Heart right ventricle (tissue), 16 donors: ENCODE results near the gene PRKAR2B. TPM values are rescaled to one million over a fixed set of nuclear protein-coding genes. Genes with fewer than 3 reads are reported as not detected.

ENCODE experiments used
- ATAC-seq, 8 donors: fragments of 200-7000 bp; cut with Tn5 transposase; one replicate each; pipeline ENCODE4 v1.9.1; 2020; ENCODE audit warnings: mild to moderate bottlenecking in 8 of 8, moderate library complexity in 8 of 8, moderate number of reproducible peaks in 1 of 8
- DNase-seq, 2 donors: peaks; one replicate each; pipeline ENCODE4 v3.0.0-alpha.2; 2020
- H3K27ac ChIP-seq, 10 donors: fragments of 200-600 bp; sonication (generic) in 2 of 10; one replicate each; pipeline versions ENCODE4 v1.5.0 to v1.8.0; 2020 to 2022; ENCODE audit warnings: mild to moderate bottlenecking in 3 of 10
- H3K27me3 ChIP-seq, 7 donors: fragments of 200-600 bp; one replicate each; pipeline ENCODE4 v1.8.0; 2021 to 2022; ENCODE audit warnings: mild to moderate bottlenecking in 2 of 7
- H3K36me3 ChIP-seq, 9 donors: fragments of 200-600 bp; sonication (generic) in 1 of 9; one replicate each; pipeline versions ENCODE4 v1.5.0 to v1.8.0; 2020 to 2022; ENCODE audit warnings: mild to moderate bottlenecking in 2 of 9
- H3K4me1 ChIP-seq, 9 donors: fragments of 200-600 bp; sonication (generic) in 1 of 9; one replicate each; pipeline versions ENCODE4 v1.5.0 to v1.8.0; 2020 to 2022; ENCODE audit warnings: mild to moderate bottlenecking in 4 of 9
- H3K4me3 ChIP-seq, 10 donors: fragments of 200-600 bp; sonication (generic) in 2 of 10; one replicate each; pipeline versions ENCODE4 v1.5.0 to v1.8.0; 2020 to 2022; ENCODE audit warnings: mild to moderate bottlenecking in 7 of 10, moderate library complexity in 2 of 10
- H3K9me3 ChIP-seq, 11 donors: fragments of 200-600 bp in 10 of 11; sonication (generic) in 2 of 11; one replicate each; pipeline versions ENCODE4 v1.5.0 to v1.8.0; 2013 to 2022; ENCODE audit warnings: mild to moderate bottlenecking in 2 of 11, control low read depth in 1 of 11, moderate library complexity in 1 of 11
- CTCF ChIP-seq, 9 donors: fragments of 200-600 bp; sonication (generic) in 2 of 9; IDR thresholded peaks; one replicate each; pipeline versions ENCODE4 v1.5.0 to v1.8.0; 2021 to 2022; ENCODE audit warnings: antibody characterized with exemption in 9 of 9, mild to moderate bottlenecking in 5 of 9, moderate library complexity in 1 of 9
- WGBS, 2 donors: extraction: QIAGEN DNeasy Blood & Tissue Kit; methylation state at CpG; one replicate each; pipeline ENCODE4 v1.1.7; 2013; ENCODE audit warnings: inconsistent platforms in 1 of 2; 5-methylcytosine and 5-hydroxymethylcytosine counted together
- intact Hi-C, 10 donors: fragments of 100-400 bp; cut with DNase I; formaldehyde crosslinking; loops; one replicate each; pipeline versions ENCODE4 v1.11.1 to v1.14.2; 2022
- polyA plus RNA-seq, 2 donors: library from polyadenylated mRNA; stranded (reverse); fragments of 200-250 nt; gene quantifications; one replicate each; pipeline ENCODE4 v1.2.3, GENCODE V29; 2013
- total RNA-seq, 10 donors: library from RNA; stranded (reverse); fragmentation: NEBNext Ultra II Directional in 3 of 10; extraction: Animal tissue kit (Norgen Biotek cat#: 25700) in 3 of 10; gene quantifications; one replicate each; pipeline versions ENCODE4 v1.2.1 to v1.2.4, GENCODE V29; 2021 to 2023
- donor health status: Arrhythmogenic right ventricular cardiomyopathy.
- donor health status: ischemic (EF 13 %, LVEDD 7.1; RV severe dilation, severe dysfunction).
- donor health status: healthy with polysubstance abuse.
- donor health status: DM: no; HTN: yes; CAD: no.
- donor health status: DM: no; HTN: no; CAD: no.
- donor health status: ischemic (EF 25% LVEDD 6.9; RV normal size, moderate dysfunction).
- donor health status: ischemic (EF 25% LVEDD 5.7; RV mildly dilated, moderate dysfunction).
- donor health status: healthy.
- donor health status: DM: yes; HTN: yes; CAD: no.
- donor health status: Ischemic cardiomyopathy.
- donor health status: ischemic (EF 35%, LVEDD 5.7; RV mildly dilated, moderate dysfunction).
- donor health status: nonischemic (EF 11% LVEDD 7.7; RV severe dilation, severe dysfunction).
- donor health status: DM: yes; HTN: yes; CAD: no.
- donor health status: PGD.
- donor health status: ischemic (EF 29% LVEDD 5.4; RV normal size, mild dysfunction).
- donor health status: nonischemic (EF 23%, LVEDD 6.1; RV moderate dilation, normal function).

Gene PRKAR2B
- total and polyA plus RNA-seq, 12 donors: 5.4 to 42.5 (median 24.6) TPM

- ATAC-seq (peak in 6 of 8 donors; percentile 38 to 79 (median 66)), DNase-seq (no peak)
- intact Hi-C loops: loop anchor here in 6 of 10 donors (2.0 to 10.0 kb wide), 8 partner anchors 103 to 483 kb away; partner anchors contain the start of genes CCDC71L (in 1 of the 6) and PRKAR2B (in 1 of the 6)
- 33 to 39% methylated on average over 3 of the region's 3 CpGs for WGBS, 2 donors
- no peaks in the 10 kb centered on the region for H3K9me3 ChIP-seq
- H3K27me3 ChIP-seq: no peaks in the 10 kb centered on the region
- peaks cover 0 to 9% (median 0%) of the 10 kb centered on the region in 9 donors for H3K4me1 ChIP-seq
- H3K36me3 ChIP-seq: peaks cover 0 to 1% (median 0%) of the 10 kb centered on the region in 9 donors
- peak; percentile 32 to 77 (median 60) for TF ChIP-seq CTCF (IDR thresholded peaks at IDR 0.05)
- H3K27ac ChIP-seq: peak overlapping the region in 1 of 10 donors; percentile 14
- H3K4me3 ChIP-seq: no peak overlapping the region
These were observed 103.2 kb downstream of the PRKAR2B start for GRCh38 chr7:107147464-107148393.

GRCh38 chr7:107148721-107149120 is 104.2 kb downstream of the PRKAR2B start:
- H3K9me3 ChIP-seq: no peaks in the 10 kb centered on the region
- 95 to 99% methylated on average over 2 of the region's 2 CpGs for WGBS, 2 donors
- no peak for ATAC-seq

GRCh38 chr7:107149863-107150262 is 105.4 kb downstream of the PRKAR2B start:
- Histone ChIP-seq H3K36me3 (peaks cover 0 to 5% (median 0%) of the 10 kb centered on the region in 9 donors), H3K27ac (no peak overlapping the region), H3K4me1 (peaks cover 0 to 9% (median 0%) of the 10 kb centered on the region in 9 donors), H3K27me3 (no peaks in the 10 kb centered on the region), H3K9me3 (no peaks in the 10 kb centered on the region), H3K4me3 (no peak overlapping the region)
- TF ChIP-seq CTCF (IDR thresholded peaks at IDR 0.05): no peak
- ATAC-seq (no peak), DNase-seq (no peak)
- intact Hi-C loops: loop anchor here (1.0 to 10.0 kb wide), 11 partner anchors 105 to 485 kb away; partner anchors contain the start of genes CCDC71L (in 1 of the 10) and PRKAR2B (in 1 of the 10)
- 97 to 100% methylated on average over 1 of the region's 1 CpG for WGBS, 2 donors

More at GRCh38 chr7:107148721-107149120, 104.2 kb downstream of the PRKAR2B start:
- no peak for TF ChIP-seq CTCF (IDR thresholded peaks at IDR 0.05)
- Histone ChIP-seq H3K4me1 (peaks cover 0 to 9% (median 0%) of the 10 kb centered on the region in 9 donors), H3K4me3 (no peak overlapping the region), H3K27me3 (no peaks in the 10 kb centered on the region), H3K27ac (no peak overlapping the region), H3K36me3 (peaks cover 0 to 5% (median 0%) of the 10 kb centered on the region in 9 donors)
- intact Hi-C loops: loop anchor here in 6 of 10 donors (1.0 to 10.0 kb wide), 9 partner anchors 104 to 484 kb away; partner anchors contain the start of genes CCDC71L (in 1 of the 6) and PRKAR2B (in 1 of the 6)
- no peak for DNase-seq

GRCh38 chr7:107150375-107151073 is 106.0 kb downstream of the PRKAR2B start:
- TF ChIP-seq CTCF (IDR thresholded peaks at IDR 0.05): peak; percentile 45 to 82 (median 73)
- H3K4me1 ChIP-seq: peaks cover 0 to 9% (median 0%) of the 10 kb centered on the region in 9 donors
- no peaks in the 10 kb centered on the region for H3K27me3 ChIP-seq
- ATAC-seq (peak in 7 of 8 donors; percentile 57 to 75 (median 69)), DNase-seq (peak; percentile 38 to 79)
- H3K4me3 ChIP-seq: no peak overlapping the region
- WGBS, 2 donors: 22 to 26% methylated on average over 4 of the region's 4 CpGs
- H3K9me3 ChIP-seq: no peaks in the 10 kb centered on the region
- intact Hi-C loops: loop anchor here in 8 of 10 donors (1.0 to 5.0 kb wide), 6 partner anchors 203 to 358 kb away; no protein-coding TSS in a partner anchor
- peaks cover 0 to 5% (median 0%) of the 10 kb centered on the region in 9 donors for H3K36me3 ChIP-seq
- H3K27ac ChIP-seq: no peak overlapping the region
